Anterior cingulate cortex (tissue), 58 donors: ENCODE results near the gene ZPR1.

Source experiments
- DNase-seq, 58 donors: peaks; one replicate each; lab custom pipeline; 2025; lab: John Stamatoyannopoulos, UW

ZPR1 gene

GRCh38 chr11:116794851-116795250 lies 7.0 kb upstream of the ZPR1 start:
- DNase-seq = no peak

GRCh38 chr11:116793772-116794097 lies 5.9 kb upstream of the ZPR1 start:
- DNase-seq = no peak

DNA sequence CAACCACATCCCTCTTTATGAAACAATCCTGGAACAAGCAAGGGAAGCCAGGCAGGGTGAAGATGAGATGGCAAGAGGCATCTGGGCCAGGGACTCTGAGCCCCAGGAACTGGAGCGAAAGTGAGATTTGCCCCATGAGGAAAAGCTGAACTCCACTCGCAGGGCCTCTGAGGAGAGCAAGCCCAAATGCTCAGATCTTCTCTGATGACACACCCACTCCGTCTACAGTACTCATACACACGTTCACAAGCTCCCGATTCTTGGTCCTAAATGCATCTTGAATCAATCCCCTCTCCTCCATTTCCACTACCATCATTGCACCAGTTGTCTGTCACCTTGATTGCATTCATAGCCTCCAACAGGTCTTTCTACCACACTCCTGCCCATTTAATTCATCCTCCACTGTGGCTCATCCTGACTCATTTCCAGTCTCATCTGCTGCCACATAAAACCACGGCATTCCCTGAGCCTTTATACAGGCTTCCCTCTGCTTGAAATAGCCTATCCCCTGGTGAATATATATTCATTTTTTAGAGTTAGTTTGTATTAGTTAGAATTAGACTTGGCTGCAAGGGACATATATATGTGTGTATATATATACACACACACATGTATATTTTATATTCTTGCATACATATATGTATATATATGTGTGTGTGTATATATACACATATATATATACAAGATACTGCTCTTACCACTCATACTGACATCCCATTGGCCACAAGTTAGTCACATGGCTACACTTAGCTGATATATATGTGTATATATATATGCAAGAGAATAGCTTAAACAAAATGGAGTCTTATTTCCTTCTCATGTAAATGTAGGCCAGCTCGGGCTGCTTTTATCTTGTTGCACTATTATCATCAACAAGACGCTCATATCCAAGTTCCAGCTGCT lies 5.3 kb upstream of the ZPR1 start:
- DNase-seq = no peak

DNA sequence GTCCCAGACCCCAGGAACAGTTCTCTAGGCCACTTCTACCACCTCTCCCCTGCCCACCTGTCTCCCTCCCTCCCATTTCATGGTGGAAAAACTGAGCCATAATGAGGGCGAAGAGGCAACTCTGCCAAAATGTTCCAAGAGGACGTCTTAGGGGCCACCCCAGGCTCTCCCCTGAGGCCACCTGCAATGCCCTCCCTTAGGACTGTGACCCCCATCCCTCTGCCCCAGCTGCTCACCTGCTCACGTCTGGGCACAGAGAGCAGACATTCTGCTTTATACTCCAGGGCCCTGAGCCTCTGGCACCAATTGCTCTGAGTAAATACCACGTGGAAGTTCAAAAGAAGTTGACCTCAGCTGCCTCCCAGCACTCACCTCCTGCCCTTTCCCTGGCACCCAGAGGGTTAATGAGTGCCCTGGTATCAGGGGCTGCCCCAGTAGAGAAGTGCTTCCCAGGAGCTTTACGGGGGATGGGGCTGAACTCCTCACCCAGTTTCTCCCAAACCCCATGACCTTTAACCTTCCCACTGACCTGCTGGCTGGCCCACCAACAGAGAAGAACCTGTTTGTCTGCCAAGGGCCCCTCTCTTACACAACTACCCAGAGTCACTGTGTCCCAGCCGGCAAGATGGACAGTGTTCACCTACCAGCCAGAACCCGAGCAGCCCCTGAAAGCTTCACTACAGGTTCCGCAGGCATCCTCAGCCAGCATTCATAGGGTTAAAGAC lies 4.5 kb upstream of the ZPR1 start:
- no peak for DNase-seq

DNA sequence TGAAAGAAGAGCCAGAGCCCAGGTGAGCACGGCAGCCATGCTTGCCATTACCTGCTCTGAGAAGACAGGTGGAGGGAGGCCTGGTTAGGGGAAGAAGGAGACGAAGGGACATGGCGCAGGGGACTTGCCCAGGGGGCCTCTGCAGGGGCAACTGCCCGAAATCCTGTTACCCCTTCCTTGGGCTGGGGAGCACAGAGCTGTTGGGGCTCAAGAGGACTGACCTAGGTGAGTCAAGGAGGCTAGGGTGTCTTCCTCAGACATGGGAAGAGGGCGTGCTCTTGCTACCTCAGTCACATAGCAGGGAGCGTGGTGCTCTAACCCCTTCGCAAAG lies 4.0 kb upstream of the ZPR1 start, which contains the start of gene APOA5:
APOA5 (minus strand) TSS at position 67 of the 331 bp plus-strand sequence; CDS start at position 48, 19 bp downstream.
- no peak for DNase-seq

- peak in 56 of 58 donors; percentile 5 to 87 (median 62) for DNase-seq
Measured at GRCh38 chr11:116791002-116791812, 3.4 kb upstream of the ZPR1 start.

- peak in 1 of 58 donors; percentile 4 for DNase-seq
Measured at GRCh38 chr11:116790167-116791001, 2.6 kb upstream of the ZPR1 start.

GRCh38 chr11:116788975-116789374 lies 1.2 kb upstream of the ZPR1 start:
- no peak for DNase-seq

- no peak for DNase-seq
Measured at GRCh38 chr11:116788534-116788933, 711 bp upstream of the ZPR1 start.

- DNase-seq = no peak
Measured at GRCh38 chr11:116787436-116787785, 412 bp downstream of the ZPR1 start.

DNA sequence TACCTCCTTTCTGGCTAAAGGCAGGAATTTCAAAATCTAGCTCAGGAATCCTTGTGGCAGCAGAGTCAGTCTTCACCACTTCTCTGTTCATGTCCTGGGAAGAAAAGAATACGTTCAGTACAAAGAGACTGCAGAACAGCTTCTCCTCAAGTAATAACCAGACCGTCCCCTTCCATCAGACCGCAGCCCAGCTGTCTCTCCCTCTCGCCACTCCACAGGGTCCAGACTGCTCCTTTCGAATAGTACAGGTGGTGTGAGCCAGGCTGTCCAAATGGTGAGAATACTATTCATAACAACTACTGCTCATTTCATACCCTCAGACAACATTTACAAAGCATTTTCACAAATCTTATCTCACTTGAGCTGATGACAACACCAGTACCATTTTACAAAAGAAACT lies 857 bp downstream of the ZPR1 start:
- DNase-seq = no peak

DNA sequence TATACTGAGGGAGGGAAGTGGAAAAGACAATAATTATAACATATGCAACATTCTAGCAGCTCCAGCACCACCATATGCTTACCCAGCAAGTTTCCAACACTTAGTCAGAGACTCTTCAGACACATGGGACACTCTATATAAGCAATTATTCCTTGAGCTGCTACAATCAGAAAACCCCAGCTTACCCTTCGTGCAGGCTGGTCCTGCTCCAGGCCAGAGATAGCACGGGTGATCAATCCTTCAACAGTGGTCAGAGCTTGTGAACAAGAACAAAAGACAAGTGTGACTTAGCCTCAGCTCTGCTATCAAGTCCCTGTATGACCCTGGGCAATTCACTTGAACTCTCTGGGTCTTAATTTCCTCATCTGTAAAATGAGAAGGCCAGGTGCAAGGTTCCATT lies 1.5 kb downstream of the ZPR1 start:
- DNase-seq = no peak

DNA sequence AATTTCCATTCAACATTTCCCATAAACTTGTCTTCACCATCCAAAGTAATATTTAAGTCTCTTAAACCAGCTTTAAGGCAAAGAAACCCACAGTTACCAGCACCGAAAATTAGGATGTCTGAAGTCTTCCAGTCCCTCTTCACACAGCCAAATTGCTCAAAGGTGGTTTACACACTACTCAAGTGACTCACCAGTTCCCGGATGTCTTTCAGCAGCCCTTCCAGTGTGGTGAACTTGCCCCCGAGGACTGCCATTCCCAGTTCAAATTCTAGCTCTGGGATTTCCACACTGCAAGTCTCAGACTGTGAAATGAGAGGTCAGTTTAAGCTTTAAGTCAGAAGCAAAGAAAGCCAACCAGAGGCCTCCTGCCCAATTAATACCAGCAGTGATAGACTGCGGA lies 5.1 kb downstream of the ZPR1 start:
- no peak for DNase-seq

- no peak for DNase-seq
Measured at GRCh38 chr11:116778556-116778955, 9.3 kb downstream of the ZPR1 start.

DNA sequence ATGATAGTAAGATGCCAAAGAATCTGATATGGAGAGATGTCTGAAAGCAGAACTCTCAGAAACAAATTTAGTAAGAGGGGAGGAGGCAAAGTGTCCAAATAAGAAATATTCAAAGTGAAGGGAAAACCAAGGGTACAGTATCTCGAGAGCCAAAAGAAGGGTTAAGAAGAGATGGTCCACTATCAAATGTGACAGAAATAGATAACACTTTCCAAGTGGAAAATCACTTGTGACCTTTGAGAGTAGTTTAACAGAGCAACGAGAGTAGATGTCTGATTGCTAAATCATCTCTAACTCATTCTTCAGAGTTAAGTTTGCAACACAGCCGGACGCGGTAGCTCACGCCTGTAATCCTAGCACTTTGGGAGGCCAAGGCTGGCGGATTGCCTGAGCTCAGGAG lies 10.8 kb downstream of the ZPR1 start:
- no peak for DNase-seq

DNA sequence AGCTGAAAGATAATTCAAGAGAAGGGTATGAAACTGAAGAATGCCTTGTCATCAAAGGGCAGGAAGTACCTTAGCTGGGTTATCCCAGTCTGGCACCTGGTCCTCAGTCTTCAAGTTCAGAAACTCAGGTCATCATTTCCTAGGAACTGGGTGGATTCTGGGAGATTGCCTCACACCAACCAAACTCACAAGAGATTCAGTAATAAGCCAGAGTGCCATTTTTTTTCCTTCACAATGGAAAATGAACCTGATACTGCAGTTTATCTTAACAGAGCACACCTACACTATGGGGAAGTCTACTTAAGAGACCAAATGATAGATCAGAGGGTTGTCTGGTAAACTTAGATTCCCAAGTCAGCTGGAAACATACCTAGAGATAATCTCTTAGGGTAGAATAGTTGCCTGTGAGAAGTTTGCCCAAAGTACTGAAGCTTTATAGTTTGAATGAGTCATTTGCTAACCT lies 11.3 kb downstream of the ZPR1 start:
- no peak for DNase-seq

- DNase-seq = no peak
Measured at GRCh38 chr11:116775975-116776374, 11.8 kb downstream of the ZPR1 start.

DNA sequence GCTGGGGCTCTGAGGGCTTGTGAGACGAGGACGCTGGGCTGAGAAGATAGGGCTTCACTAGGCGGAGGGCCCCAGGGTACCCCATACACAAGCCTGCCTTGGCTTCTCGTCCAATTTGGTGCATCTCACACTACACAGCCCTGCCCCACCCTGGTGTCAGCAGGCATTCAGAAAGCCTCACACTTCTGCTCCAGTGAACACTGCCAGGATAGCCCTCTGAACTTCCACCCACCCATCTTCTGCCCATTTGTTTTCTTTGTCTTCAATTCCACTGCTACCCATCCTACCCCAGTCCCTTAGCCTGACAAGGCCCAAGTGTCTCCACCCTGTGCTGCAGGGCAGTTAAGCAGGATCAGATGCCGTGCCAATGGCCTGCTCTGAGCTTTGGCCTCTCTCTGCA lies 13.2 kb downstream of the ZPR1 start:
- no peak for DNase-seq

DNA sequence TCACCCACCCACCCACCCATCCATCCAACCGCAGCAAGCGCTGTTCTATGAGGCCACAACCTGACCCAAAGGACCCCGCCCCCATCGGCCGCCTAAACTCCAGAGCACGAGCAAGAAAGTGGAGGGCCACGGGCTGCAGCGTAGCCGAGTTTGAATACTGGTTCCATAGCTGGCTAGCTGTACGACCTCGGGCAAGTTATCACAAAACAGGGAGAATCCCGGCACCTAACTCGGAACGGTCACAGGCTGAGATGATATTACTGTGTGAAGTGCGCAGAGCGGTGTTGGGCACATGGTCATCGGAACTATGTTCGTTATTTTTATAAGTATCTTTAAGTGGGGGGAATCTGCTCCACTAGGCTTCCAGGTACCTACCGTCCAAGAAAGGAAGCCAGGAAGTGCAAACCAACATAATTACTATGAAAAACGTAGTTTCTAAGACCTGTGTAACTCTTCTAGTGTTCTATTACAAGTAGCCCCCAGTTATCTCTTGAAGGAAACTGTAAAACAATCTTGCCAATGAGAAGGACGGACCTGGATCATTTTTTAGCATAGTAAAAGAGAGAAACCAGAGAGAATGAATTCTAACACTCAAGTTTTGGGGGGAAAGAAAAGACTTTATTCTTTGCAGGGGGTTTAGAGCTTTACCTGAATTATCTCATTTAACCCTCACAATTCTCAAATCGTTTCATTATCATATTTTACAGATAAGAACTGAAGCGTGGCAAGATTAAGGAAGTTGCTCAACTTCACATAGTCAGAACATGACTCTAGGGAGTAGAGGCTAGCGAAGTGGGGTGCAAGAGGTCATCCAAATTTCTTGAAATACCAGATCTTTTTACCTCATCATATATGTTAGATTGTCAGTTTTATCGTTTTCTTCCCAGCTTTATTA lies 14.4 kb downstream of the ZPR1 start:
- DNase-seq = peak in 12 of 58 donors; percentile 48 to 82 (median 73)
